Stromal cell of bone marrow (primary cell): ENCODE results near the gene CCT7.

ENCODE experiments used
- DNase-seq: peaks from one replicate; pipeline ENCODE4 v3.0.0-alpha.2; 2012; ENCODE audit warnings: low read depth

The CCT7 gene

GRCh38 chr2:73294239-73294638 lies 60.1 kb downstream of the CCT7 start:
- DNase-seq, result no peak

DNA sequence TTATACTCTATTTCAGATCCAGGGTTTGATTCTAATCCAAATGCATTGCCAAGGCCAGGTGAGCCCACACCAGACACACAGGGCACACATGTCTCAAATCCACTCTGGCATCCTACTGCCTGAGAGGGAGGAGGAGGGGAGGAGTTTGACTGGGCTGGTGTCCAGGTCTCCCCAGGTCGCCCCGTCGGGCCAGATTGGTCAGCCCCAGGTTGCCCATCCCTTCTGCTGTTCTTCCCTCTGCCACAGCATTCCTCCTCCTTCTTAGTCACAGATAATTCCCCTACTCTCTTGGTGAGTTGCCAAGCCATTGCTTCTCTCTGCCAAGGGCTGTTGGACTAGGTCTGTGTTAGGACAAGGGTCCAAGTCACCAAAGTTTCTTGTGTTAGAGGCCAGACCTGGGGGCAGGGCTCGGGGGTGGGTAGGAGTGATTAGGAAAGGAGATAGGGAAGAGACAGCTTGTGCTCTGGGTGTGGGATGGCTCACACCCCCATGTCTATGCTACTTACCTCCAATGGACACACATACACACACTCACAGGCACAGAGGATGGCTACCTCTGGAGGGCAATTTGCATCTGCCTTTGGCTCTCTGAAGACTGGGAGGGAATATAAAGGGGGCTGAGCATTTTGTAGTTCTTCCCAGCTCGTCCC lies 61.8 kb downstream of the CCT7 start:
- no peak for DNase-seq

- DNase-seq, result no peak
These were observed 63.0 kb downstream of the CCT7 start for GRCh38 chr2:73297151-73297559.

- no peak for DNase-seq
These were observed 63.5 kb downstream of the CCT7 start for GRCh38 chr2:73297586-73297985.

- DNase-seq, result no peak
These were observed 66.8 kb downstream of the CCT7 start for GRCh38 chr2:73300926-73301325.

DNA sequence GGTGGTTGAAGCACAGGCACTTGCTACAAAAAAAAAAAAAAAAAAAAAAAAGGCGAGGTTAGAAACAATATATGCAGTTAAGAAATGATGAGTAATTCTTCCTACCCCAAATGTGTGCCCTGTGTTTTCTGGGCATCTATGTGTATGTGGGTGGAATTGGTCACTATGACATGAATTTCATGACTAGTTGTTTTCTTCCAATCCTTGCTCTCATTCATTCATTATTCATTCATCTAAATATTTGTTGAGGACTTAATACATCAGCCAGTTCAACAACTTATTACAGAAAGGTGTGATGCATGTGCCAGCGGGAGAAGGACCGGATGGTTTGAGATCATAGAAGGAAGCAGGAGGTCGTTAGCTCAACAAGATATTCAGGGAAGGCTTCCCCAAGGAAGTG lies 67.5 kb downstream of the CCT7 start:
- no peak for DNase-seq
